Type B pancreatic cell (in vitro differentiated cells): ENCODE data around the gene PLEKHA6. TPM values are rescaled to one million over a fixed set of nuclear protein-coding genes. Genes with fewer than 3 reads are reported as not detected.
A peak's percentile ranks its signal among the peaks of the same experiment; 100 is the strongest.

Experiments used
- DNase-seq: peaks from one replicate; pipeline ENCODE4 v3.0.0; 2021; ENCODE audit warnings: mixed read lengths; ENCODE audit not compliant: unreplicated experiment; ENCODE audit errors: extremely low spot score
- H3K27ac Mint-ChIP-seq: 2 replicates; pipeline ENCODE4 v1.8.0; 2021; ENCODE audit warnings: mild to moderate bottlenecking, mixed read lengths
- H3K27me3 Mint-ChIP-seq: 2 replicates; pipeline ENCODE4 v1.8.0; 2021; ENCODE audit warnings: mixed read lengths
- H3K36me3 Mint-ChIP-seq: 2 replicates; pipeline ENCODE4 v1.8.0; 2021; ENCODE audit warnings: mixed read lengths
- H3K4me1 Mint-ChIP-seq: one replicate; pipeline ENCODE4 v1.8.0; 2021; ENCODE audit warnings: mixed read lengths; ENCODE audit not compliant: unreplicated experiment
- H3K4me3 Mint-ChIP-seq: 2 replicates; pipeline ENCODE4 v1.8.0; 2021; ENCODE audit warnings: mild to moderate bottlenecking, mixed read lengths
- H3K9me3 Mint-ChIP-seq: 2 replicates; pipeline ENCODE4 v1.8.0; 2021; ENCODE audit warnings: mixed read lengths
- CTCF ChIP-seq: fragments of 200-600 bp; sonication (generic); conservative IDR thresholded peaks from 2 replicates; pipeline ENCODE4 v1.5.0; 2021; ENCODE audit warnings: antibody characterized with exemption, mild to moderate bottlenecking
- total RNA-seq: library from RNA; stranded (reverse); gene quantifications from 2 replicates; pipeline ENCODE4 v1.2.1, GENCODE V29; 2021; ENCODE audit warnings: low replicate concordance

Gene PLEKHA6
- total RNA-seq, 1 donor from 2014 or later: 37.8 TPM

GRCh38 chr1:204250428-204251030 is 109.2 kb downstream of the PLEKHA6 start:
- Mint-ChIP-seq H3K27me3 (no peaks in the 10 kb centered on the region), H3K36me3 (peaks cover 15% of the 10 kb centered on the region), H3K9me3 (no peaks in the 10 kb centered on the region), H3K27ac (no peak overlapping the region), H3K4me1 (peaks cover 16% of the 10 kb centered on the region), H3K4me3 (no peak overlapping the region)
- no peak for DNase-seq
- no peak for TF ChIP-seq CTCF

GRCh38 chr1:204249736-204250427 is 109.8 kb downstream of the PLEKHA6 start:
- Mint-ChIP-seq H3K27me3 (no peaks in the 10 kb centered on the region), H3K4me1 (peaks cover 9% of the 10 kb centered on the region), H3K36me3 (peaks cover 15% of the 10 kb centered on the region), H3K27ac (peak overlapping the region; percentile 32), H3K4me3 (no peak overlapping the region), H3K9me3 (no peaks in the 10 kb centered on the region)
- DNase-seq: no peak
- no peak for TF ChIP-seq CTCF

- TF ChIP-seq CTCF: no peak
- no peak overlapping the region for H3K4me3 Mint-ChIP-seq
- H3K27ac Mint-ChIP-seq: no peak overlapping the region
- DNase-seq: no peak
- peaks cover 18% of the 10 kb centered on the region for H3K36me3 Mint-ChIP-seq
- no peaks in the 10 kb centered on the region for H3K27me3 Mint-ChIP-seq
- no peaks in the 10 kb centered on the region for H3K9me3 Mint-ChIP-seq
- peaks cover 9% of the 10 kb centered on the region for H3K4me1 Mint-ChIP-seq
These were observed 110.8 kb downstream of the PLEKHA6 start for GRCh38 chr1:204248954-204249353.

- Mint-ChIP-seq H3K4me3 (no peak overlapping the region), H3K4me1 (peaks cover 9% of the 10 kb centered on the region), H3K9me3 (no peaks in the 10 kb centered on the region), H3K27me3 (no peaks in the 10 kb centered on the region), H3K27ac (no peak overlapping the region), H3K36me3 (peaks cover 20% of the 10 kb centered on the region)
- TF ChIP-seq CTCF: no peak
- DNase-seq: no peak
These were observed 112.9 kb downstream of the PLEKHA6 start for GRCh38 chr1:204246876-204247275.

GRCh38 chr1:204242920-204243319 is 116.8 kb downstream of the PLEKHA6 start:
- DNase-seq: no peak

More at GRCh38 chr1:204242920-204243319, 116.8 kb downstream of the PLEKHA6 start:
- Mint-ChIP-seq H3K4me1 (no peaks in the 10 kb centered on the region), H3K9me3 (no peaks in the 10 kb centered on the region), H3K36me3 (peaks cover 39% of the 10 kb centered on the region), H3K4me3 (no peak overlapping the region), H3K27ac (no peak overlapping the region), H3K27me3 (no peaks in the 10 kb centered on the region)
- no peak for TF ChIP-seq CTCF
